ENCODE data around the gene NSL1. TPM values are rescaled to one million over a fixed set of nuclear protein-coding genes. Genes with fewer than 3 reads are reported as not detected.

NSL1 gene
- total and polyA plus RNA-seq, 9 of the 15 experiments (the other 6 are each of a cell fraction or from before 2014, with no cell fraction given), result 53.5 to 108 (median 59.1) TPM

DNA sequence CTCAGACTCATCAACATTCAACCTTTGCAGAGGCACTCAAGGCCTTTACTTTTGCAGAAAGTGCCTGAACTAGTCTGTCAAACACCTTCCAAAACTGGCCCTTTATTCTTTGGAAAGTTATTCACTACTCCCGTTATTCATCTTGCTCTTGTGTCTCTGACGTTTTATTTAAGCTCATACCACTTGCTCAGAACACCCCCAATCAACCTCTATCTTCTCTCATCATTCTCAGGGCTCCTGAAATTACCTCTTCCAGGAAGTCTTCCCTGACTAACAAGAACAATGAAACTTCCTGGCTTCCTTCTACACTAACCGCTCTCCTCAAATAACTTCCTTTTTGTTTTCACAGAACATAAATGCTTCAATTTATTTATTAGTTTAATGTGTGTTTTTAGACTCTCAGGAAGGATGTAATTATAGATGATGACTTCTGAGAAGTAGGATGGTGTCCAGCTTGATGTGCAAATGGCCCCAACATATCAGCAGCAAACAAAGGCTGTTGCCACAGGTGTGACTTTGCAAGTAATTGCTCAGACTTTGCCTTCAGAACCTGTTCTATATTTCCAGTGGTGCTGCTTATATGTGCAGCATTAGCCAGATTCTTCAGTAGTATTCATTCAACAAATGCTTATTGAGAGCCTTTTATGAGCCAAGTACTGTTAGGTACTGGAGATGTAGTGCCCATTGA, 69.2 kb downstream of the NSL1 start:
- DNase-seq (ENCODE audit: extremely low read depth in 1 of 4, low spot score in 3 of 4) (no peak), ATAC-seq (peak; percentile 22; the same call in 2 of the 3 replicates), FAIRE-seq (peak; percentile 23)
- Histone ChIP-seq H3K27me3 (ENCODE audit: control insufficient read depth in 2 of 2, insufficient read depth in 2 of 2, low read length in 2 of 2) (no peaks in the 10 kb centered on the region), H3K4me3 (no peak overlapping the region), H3K79me2 (ENCODE audit: control insufficient read depth, insufficient read depth, low read length) (no peaks in the 10 kb centered on the region), H3K9me3 (replicated peaks; ENCODE audit: control insufficient read depth, insufficient read depth, low read depth, low read length) (no peaks in the 10 kb centered on the region), H3K4me1 (replicated peaks in 1 of 2; ENCODE audit: control insufficient read depth in 2 of 2, insufficient read depth in 2 of 2, low read length in 2 of 2) (peaks cover 3 to 15% of the 10 kb centered on the region in 2 experiments; a peak in 4 of 5 replicates), H3K4me2 (ENCODE audit: insufficient read depth, low read length) (peak overlapping the region; percentile 53; the same call in 1 of the 2 replicates), H2AFZ (ENCODE audit: low read depth, low read length) (peak overlapping the region; percentile 7; the same call in 1 of the 2 replicates), H4K20me1 (replicated peaks; ENCODE audit: control insufficient read depth, insufficient read depth, low read length) (no peaks in the 10 kb centered on the region), H3K9me1 (ENCODE audit: control insufficient read depth, insufficient read depth, low read length) (no peaks in the 10 kb centered on the region), H3K9ac (ENCODE audit: insufficient read depth in 1 of 2, low read depth in 2 of 2, low read length in 2 of 2) (no peak overlapping the region; a peak in 1 of 4 replicates), H3K36me3 (ENCODE audit: control insufficient read depth, insufficient read depth, low read length) (no peaks in the 10 kb centered on the region), H3K27ac (ENCODE audit: extremely low read depth, low read depth, low read length) (no peak overlapping the region)
- WGBS (ENCODE audit: insufficient coverage, low coverage, missing lambda C conversion rate), result 12% methylated on average over 3 of the region's 3 CpGs
- ChIA-PET CTCF (ENCODE audit: low intra/inter-chr PET ratio) (interaction anchor here (0.7 kb wide), 1 partner anchor 273 kb away, joined by 3 read pairs; no protein-coding TSS in a partner anchor), POLR2A (no interaction called here)
- TF ChIP-seq POLR3A (IDR thresholded peaks at IDR 0.05; ENCODE audit: borderline replicate concordance, extremely low read depth, insufficient read depth, insufficient read length), result no peak
- TF ChIP-seq KAT8 (IDR thresholded peaks at IDR 0.05; ENCODE audit: low read depth), result no peak
- TF ChIP-seq MAFG (tag; conservative IDR thresholded peaks at IDR 0.05), result no peak
- TF ChIP-seq, protein P1, sequence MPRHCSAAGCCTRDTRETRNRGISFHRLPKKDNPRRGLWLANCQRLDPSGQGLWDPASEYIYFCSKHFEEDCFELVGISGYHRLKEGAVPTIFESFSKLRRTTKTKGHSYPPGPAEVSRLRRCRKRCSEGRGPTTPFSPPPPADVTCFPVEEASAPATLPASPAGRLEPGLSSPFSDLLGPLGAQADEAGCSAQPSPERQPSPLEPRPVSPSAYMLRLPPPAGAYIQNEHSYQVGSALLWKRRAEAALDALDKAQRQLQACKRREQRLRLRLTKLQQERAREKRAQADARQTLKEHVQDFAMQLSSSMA (CRISPR knock-in tag; IDR thresholded peaks at IDR 0.05), result no peak
- TF ChIP-seq POLR3G (IDR thresholded peaks at IDR 0.05; ENCODE audit: extremely low read depth, insufficient read length, insufficient replicate concordance), result no peak
- peak; percentile 60 for TF ChIP-seq BCOR (IDR thresholded peaks at IDR 0.05)
- TF ChIP-seq ZNF436 (CRISPR knock-in tag; IDR thresholded peaks at IDR 0.05), result peak; percentile 72; the same call in 1 of the 2 replicates
- no peak for TF ChIP-seq POLR2H (tag; IDR thresholded peaks at IDR 0.05; ENCODE audit: low read depth)
- 0 out of 2 replicates have a peak, but pooled peaks have one; percentile 15 for TF ChIP-seq NFE2 (IDR thresholded peaks at IDR 0.05; ENCODE audit: low read depth)
- peak; percentile 92 for TF ChIP-seq ZFP36 (IDR thresholded peaks at IDR 0.05; ENCODE audit: low read depth, low read length, partially characterized antibody)
- TF ChIP-seq MCM7 (IDR thresholded peaks at IDR 0.05), result no peak
- TF ChIP-seq RBM25 (IDR thresholded peaks at IDR 0.05; ENCODE audit: low read depth, low read length, severe bottlenecking), result peak; percentile 29
- no peak for TF ChIP-seq MXI1 (IDR thresholded peaks at IDR 0.05; ENCODE audit: low read depth, low read length)
- no peak for TF ChIP-seq ZNF583 (CRISPR knock-in tag; IDR thresholded peaks at IDR 0.05)
- TF ChIP-seq SMARCA5 (IDR thresholded peaks at IDR 0.05), result peak; percentile 72; the same call in 1 of the 2 replicates
- TF ChIP-seq KAT2B (IDR thresholded peaks at IDR 0.05; ENCODE audit: low read depth, low read length), result no peak
- no peak for TF ChIP-seq ZNF589 (CRISPR knock-in tag; IDR thresholded peaks at IDR 0.05; ENCODE audit: low read depth)
- TF ChIP-seq SOX6 (IDR thresholded peaks at IDR 0.05), result peak; percentile 30; the same call in 1 of the 2 replicates
- TF ChIP-seq PPARD (CRISPR knock-in tag; IDR thresholded peaks at IDR 0.05), result no peak
- TF ChIP-seq RBM34 (IDR thresholded peaks at IDR 0.05; ENCODE audit: borderline replicate concordance, insufficient read depth, low read length), result no peak
- no TSS peak for BruUV-seq (replicated peaks)
- intact Hi-C loops (cut with micrococcal nuclease) (no loop called here), in situ Hi-C loops (cut with MboI) (no loop called here)

All from K562 (cell line).